HG02678 (cell line): ENCODE data around the gene EFCC1.
"Not testable (repeated sequence)": the region's sequence is repeated elsewhere in the genome, so short reads cannot be mapped to it uniquely, and the experiment has no call there.

Experiments
- ATAC-seq: cut with Tn5 transposase; IDR thresholded peaks from one replicate; pipeline ENCODE4 v1.9.1; 2021; ENCODE audit warnings: mild to moderate bottlenecking, moderate library complexity; ENCODE audit not compliant: unreplicated experiment

Gene EFCC1

DNA sequence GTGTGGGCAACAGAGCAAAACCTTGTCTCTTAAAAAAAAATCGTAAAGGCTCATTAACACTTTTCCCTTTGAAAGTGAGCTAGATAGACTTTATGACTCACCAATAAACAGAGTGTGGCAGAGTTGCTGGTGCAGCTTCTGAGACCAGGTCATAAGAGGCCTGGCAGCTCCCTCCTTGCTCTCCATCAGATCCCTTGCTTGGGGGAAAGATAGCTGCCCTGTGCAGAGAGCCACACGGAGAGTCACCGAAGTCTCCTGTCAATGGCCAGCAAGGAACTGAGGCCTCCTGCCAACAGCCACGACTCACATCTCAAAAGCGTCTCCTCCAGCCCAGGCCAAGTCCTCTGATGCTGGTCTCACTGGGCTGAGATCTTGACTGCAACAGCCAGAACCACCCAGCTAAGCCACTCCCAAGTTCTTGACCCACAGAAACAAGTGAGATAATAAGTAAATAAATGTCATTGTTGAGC is 50.8 kb downstream of the EFCC1 start:
- no peak for ATAC-seq

DNA sequence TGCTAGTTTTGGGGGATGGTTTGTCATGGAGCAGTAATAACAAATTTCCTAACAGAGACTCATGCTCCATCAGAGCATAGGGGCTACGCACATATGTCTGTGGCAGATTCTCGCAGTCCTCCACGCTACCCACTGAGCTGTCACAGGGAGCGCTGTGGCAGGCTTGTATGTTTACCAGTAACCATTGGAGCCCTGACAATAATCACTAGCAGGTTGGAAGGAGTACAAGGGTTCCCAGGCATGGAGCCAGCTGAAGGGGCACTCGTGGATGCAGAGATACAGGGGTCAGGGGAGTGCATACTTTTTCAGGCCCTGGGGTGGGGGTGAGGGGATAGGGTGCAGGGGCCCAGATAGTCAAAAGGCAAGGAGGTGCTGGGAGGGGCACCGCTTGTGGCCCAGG is 51.6 kb downstream of the EFCC1 start:
- no peak for ATAC-seq

DNA sequence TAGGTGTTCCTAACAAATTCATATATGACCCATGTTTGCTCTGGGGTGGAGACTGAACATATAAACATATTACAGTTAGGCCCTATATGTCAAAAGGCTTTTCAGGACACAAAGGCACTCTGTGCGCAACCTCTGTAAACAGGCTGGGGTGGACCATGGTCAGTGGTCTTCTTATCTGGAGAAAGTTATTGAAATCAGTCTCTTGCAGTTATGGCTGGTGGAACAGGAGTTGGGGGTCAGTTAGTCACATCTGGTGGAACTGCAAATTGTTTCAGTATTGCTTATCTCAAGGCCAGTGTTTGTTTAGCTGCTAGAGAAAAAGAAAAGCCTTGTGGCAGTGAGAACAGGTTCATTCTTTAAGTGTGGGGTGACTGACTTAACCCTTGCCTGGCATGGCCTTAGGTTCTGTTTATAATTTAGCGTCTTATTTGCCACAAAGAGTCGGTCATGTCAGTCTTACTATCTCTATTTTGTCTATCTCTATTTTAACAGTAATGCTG is 53.6 kb downstream of the EFCC1 start:
- ATAC-seq = no peak

DNA sequence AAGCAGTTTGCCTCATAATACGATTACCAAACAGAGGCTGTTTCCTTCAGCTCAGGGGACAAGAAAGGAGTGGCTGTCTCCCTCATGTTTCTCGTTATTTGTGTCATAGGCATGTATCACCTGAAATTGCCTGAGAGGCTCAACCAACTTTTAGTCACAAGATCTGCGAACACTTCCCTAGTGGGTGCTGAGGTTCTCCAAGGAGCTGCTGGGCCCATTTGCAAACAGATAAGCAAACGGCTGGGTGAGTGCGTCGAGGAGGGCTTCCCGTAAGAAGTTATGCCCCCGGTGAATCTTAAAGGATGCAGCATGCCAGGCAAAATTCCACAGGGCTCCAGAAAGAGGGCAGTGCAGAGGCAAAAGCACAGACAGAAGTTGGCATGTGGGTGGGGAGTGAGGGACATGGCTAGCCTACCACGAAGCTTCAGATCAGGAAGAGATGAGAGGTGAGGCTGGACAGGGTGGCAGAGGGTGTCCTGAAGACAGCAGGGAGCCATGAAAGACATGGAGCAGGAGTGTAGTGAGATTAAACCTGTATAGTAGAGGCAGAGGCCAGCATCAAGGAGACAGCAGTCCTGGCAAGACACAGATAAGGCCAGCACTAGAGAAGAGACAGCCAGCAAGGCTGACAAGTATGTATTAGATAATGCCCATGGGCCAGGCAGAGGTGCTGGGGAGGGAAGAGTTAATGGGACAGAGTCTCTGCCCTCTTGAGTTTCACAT is 55.5 kb downstream of the EFCC1 start:
- no peak for ATAC-seq

DNA sequence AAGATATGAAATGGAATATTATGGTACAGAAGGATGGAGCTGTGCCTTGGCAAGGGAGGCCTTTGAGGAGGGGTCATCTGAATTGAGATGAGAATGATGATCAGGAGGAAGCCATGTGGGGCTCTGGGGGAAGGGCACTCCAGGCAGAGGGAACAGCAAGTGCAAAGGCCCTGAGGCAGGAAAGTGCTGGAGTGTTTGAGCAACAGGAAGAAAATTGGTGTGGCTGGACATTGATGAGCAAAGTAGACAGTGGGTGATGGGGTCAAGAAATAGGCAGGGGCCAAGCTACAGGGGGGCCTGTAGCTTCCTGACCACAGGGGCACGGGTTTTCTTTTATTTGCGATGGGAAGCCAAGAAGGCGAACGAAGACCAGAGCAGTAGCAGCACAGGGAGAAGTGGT is 56.1 kb downstream of the EFCC1 start:
- ATAC-seq = no peak

DNA sequence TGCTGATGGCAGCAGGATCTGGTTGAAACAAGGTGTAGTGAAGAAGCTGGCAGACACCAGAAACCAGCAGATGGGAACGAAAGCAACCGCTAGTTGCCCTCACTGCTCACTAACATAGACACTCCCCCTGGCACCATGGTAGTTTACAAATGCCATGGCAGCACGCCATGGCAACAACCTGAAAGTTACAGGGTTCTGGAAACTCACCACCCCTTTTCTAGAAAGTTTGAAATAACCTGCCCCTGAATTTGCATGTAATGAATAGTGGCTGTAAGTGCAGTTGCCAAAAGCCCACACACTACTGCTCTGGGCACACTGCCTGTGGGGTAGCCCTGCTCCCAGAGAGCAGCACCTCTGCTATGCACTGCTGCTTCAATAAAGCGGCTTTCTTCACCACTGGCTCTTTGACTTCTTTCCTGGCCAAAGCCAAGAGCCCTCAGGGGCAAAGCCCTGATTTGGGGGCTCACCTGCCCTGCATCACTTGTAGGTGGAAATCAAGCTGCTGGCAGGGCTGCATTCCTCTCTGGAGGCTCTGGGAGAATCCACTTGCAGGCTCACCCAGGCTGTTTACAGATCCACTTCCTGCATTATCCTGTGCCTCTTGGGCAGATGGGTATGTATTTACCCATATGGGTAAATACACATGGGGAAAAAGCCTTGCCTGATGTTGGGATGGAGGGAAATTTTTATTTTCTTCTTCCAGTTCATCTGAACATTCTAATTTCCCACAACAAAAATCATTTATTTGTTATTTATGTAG is 57.5 kb downstream of the EFCC1 start:
- peak; percentile 83 for ATAC-seq

DNA sequence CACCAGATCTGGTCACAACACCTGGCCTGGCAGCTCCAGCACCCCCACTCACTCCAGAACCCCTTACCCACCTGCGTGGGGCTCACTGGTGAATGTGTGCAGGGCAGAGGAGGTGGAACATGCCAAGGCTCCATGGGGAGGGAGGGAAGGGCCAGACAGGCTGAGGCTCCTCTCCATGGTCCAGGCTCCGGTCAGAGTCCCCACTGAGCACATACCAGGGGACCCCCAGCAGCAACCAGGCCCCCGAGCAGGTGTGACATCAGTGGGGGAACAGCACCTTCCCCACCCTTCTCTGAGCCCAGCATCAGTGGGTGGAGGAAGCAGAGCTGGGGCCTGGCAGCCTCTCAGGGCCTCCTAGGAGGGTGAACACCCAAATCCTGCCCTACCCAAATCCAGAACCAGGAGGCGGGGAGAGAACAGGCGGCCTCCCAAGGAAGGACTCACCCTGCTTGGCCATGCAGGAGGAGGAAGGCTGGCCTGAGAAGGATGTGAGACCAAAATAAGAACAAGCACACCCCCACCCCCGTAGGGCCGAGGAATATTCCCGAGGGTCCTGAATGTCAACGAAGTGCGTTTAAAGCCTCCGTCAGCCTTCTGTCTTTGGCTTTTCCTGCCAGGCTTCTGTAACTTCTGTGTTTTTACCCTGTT is 58.3 kb downstream of the EFCC1 start:
- ATAC-seq = no peak

DNA sequence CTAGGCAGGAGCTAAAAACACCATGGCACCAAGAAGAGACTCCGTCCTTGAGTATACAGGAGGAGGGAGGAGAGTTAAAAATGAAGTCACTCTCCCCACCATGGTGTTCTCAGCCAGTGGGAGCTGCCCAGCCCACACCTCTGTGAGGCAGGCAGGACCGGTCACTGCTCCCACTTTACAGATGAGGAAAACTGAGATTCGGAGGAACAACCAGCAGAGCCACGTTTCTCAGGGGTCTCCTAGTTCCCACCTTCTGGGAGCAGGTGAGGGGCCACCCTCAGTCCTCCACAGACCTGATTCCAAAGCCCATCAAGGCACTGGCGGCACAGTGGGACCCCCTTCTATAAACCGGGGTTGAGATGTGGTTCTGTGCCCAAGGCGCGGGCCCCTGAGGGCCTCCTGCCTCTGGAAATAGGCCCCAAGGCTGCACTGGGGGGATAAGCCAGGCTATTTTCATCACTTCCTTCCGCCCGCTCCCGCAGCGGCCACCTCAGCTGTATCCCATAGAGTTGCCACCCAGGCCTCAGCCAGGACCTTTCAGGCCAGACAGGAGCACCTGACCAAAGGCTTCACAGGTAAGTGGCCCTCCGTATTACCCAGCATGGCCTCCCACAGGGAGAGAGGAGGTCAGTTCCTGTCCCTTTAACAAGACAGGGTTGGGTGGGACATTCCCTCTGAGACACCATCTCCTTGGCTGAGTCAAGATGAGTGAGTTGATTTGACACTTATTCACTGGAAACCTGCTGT is 59.3 kb downstream of the EFCC1 start, which contains the start of gene GP9:
Gene GP9 (plus strand): TSS at position 504 of the 747 bp plus-strand sequence. CDS start 961 bp downstream, outside the sequence.
- ATAC-seq = no peak

DNA sequence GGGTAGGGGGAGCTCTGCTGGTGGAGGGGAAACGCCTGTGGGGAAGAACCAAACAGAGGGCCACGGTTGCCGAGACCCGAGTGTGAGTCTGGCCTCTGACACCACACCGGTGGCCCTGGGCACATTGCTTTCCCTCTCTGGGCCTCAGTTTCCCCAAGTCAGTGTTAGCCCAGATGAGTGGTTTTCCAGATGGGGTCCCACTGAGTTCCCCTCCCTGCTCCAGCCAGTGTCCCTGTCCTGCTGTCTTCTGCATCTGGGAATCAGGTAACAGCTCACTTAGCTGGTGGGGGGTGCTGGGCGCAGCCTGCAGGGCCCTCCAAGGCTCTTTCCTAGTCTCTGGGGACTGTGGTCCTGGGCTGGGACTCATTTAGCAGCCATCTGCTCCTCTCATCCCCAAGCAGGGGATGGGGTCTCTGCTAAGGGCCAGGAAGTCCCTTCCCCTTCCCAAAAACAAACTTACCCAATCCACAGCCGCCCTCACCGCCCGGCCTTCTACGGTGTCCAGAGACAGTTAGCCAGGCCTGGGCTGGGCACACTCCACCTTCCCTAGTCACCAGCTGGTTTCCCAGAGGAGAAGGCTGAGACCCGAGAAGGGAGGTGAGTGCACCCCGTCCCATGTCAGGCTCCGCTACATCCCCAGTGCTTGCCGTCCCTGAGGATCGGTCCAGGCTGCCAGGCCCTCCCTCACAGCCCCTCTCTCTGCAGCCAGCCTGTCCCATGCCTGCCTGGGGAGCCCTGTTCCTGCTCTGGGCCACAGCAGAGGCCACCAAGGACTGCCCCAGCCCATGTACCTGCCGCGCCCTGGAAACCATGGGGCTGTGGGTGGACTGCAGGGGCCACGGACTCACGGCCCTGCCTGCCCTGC is 60.2 kb downstream of the EFCC1 start:
- no peak for ATAC-seq

DNA sequence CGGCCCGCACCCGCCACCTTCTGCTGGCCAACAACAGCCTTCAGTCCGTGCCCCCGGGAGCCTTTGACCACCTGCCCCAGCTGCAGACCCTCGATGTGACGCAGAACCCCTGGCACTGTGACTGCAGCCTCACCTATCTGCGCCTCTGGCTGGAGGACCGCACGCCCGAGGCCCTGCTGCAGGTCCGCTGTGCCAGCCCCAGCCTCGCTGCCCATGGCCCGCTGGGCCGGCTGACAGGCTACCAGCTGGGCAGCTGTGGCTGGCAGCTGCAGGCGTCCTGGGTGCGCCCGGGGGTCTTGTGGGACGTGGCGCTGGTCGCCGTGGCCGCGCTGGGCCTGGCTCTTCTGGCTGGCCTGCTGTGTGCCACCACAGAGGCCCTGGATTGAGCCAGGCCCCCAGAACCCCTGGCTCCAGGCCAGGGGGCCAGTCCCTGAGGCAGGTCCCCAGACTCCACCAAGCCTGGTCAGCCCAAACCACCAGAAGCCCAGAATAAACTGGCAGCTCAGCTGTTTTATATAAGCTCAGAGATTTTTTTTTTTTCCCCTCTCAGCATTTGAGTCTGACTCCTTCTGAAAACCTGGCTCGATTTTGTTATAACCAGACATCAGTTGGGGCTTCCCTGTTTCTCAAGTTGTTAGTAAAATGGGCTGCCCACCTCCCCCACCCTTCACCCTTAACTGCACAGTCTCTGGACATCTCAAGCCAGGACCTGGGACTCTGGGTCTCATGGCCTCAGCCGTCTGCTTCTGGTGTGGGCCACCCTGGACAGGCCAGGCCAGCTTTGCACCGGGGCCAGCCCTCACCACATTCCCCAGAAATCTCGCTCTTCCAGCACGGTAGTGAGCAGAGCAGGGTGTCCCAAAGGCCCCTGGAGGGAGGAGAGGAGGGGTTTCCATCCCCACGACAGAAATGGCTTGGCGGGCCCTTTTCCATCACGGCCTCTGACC is 61.1 kb downstream of the EFCC1 start:
- ATAC-seq = no peak

DNA sequence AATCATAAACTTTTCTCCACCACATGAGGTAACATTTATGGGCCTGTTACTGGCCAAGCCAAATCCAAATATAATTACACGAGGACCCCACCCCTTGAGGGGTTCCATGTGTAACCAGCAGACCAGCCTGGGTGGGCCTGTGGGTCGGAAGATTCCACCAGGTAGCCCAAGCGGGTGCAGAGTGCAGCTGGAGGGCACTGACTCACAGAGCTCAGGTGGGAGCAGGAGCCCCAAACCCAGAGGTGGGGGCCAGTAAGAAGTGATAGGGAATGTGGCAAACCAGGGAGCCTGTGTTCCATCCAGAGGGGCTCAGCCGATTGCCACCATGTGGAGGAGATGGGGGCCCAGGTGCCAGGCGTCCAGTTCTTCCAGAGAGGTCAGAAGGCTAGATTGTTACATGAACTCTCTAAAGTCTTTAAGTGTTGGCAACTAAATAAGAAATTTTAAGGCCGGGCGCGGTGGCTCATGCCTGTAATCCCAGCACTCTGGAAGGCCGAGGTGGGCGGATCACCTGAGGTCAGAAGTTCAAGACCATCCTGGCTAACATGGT is 62.1 kb downstream of the EFCC1 start:
- ATAC-seq = no peak

DNA sequence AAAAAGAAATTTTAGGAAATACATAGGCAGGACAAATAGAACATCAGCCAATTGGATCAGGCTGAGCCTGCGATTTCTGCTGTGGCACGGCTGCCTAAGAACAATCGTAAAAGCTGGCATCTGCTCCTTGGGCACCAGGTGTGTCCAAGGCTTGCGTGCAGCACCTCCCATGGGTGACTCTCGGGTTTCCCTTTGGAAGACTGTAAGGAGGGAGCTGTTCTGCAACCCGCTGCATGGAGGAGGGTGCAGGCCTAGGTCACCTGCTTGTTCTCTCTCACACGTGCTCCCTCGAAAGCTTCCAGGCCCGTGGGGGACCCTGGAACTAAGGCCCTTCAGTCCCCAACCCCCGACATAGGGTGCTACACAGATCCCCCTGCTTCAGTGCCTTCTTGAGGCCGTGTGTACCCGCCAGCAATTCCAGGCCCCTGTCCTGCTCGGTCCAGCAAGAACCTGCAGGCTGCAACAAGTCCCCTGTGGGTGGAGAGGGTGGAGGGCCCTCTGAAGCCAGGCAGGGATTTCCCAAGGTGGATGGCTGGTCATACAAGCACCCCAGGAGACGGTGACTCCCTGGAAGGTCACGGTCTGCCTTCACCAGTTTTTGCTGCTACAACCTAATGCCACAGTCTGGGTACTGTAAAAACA is 62.9 kb downstream of the EFCC1 start:
- ATAC-seq = no peak

DNA sequence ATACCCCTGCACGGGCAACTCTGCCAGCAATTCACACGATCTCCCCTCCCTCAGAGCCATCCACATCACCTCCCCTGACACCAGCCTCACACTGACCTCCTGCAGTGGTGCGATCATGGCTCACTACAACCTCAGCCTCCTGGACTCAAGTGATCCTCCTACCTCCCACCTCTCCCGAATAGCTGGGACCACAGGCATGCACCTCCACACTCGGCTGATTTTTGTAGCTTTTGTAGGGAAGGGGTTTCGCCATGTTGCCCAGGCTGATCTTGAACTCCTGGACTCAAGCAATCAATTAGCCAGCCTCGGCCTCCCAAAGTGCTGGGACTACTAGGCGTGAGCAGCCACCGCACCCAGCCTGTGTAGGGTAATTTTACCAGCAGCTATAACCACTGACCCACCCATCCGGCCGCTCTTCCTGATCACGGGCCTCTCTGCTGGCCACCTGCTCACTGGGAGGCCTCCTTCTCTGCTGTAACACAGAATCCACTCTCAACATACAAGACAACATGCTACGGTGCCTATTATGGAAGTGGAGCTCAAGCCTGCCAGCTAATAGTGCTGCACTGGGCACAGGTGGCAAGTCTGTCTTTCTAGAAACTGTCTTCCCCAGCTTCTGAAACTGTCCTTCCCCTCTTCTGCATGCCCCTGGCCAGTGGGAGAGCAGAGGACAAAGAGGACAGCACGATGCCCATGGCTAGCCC is 64.1 kb downstream of the EFCC1 start:
- ATAC-seq = no peak

DNA sequence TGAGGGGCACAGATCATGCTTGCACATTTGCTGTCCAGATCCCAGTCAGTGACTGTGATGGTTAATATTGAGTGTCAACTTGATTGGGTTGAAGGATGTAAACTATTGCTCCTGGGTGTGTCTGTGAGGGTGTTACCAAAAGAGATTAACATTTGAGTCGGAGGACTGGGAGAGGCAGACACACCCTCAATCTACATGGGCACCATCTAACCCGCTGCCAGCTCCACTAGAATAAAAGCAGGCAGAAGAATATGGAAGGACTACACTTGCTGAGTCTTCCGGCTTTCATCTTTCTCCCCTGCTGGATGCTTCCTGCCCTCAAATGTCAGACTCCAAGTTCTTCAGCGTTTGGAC is 64.6 kb downstream of the EFCC1 start:
- ATAC-seq = no peak

DNA sequence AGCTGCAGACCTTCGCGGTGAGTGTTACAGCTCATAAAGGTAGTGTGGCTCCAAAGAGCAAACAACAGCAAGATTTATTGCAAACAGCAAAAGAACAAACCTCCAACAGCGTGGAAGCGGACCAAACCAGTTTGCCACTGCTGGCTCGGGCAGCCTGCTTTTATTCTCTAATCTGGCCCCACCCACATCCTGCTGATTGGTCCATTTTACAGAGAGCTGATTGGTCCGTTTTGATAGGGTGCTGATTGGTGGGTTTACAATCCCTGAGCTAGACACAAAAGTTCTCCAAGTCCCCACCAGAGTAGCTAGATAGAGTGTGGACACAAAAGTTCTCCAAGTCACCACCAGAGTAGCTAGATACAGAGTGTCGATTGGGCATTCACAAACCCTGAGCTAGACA is 66.6 kb downstream of the EFCC1 start:
- ATAC-seq = not testable (repeated sequence)

DNA sequence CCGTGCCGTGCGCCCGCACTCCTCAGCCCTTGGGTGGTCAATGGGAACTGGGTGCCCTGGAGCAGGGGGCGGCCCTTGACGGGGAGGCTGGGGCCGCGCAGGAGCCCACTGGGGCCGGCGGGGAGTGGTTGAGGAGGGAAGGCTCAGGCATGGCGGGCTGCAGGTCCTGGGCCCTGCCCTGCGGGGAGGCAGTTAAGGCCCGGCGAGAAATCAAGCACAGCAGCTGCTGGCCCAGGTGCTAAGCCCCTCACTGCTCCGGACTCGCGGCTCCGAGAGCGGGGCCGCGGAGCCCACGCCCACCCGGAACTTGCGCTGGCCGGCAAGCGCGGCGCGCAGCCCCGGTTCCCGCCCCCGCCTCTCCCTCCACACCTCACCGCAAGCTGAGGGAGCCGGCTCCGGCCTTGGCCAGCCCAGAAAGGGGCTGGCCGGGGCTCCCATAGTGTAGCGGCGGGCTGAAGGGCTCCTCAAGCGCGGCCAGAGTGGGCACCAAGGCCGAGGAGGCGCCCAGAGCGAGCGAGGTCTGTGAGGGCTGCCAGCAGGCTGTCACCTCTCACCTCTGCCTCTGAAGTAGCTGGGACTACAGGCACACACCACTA is 67.3 kb downstream of the EFCC1 start:
- no peak for ATAC-seq
